Peyer's patch (tissue), 4 donors: ENCODE data around the gene MGMT. TPM values are rescaled to one million over a fixed set of nuclear protein-coding genes. Genes with fewer than 3 reads are reported as not detected.
A peak's percentile ranks its signal among the peaks of the same experiment; 100 is the strongest.

Source experiments
- DNase-seq, 3 donors: peaks; one replicate each; pipeline ENCODE4 v3.0.0-alpha.2; 2017 to 2019
- H3K27ac ChIP-seq, 4 donors: fragments of 200-600 bp; sonication (generic); one replicate each; pipeline ENCODE4 v1.5.1; 2016 to 2019
- H3K27me3 ChIP-seq, 2 donors: fragments of 200-600 bp; sonication (generic); one replicate each; pipeline ENCODE4 v1.5.1; 2019
- H3K36me3 ChIP-seq, 3 donors: fragments of 200-600 bp; sonication (generic); one replicate each; pipeline ENCODE4 v1.5.1; 2016 to 2019
- H3K4me1 ChIP-seq, 4 donors: fragments of 200-600 bp; sonication (generic); one replicate each; pipeline ENCODE4 v1.5.1; 2016 to 2019
- H3K4me3 ChIP-seq, 4 donors: fragments of 200-600 bp; sonication (generic); 1 replicate in 3 of 4; 2 replicates in 1 of 4; pipeline ENCODE4 v1.5.1; 2016 to 2019; ENCODE audit warnings: mild to moderate bottlenecking in 1 of 4
- H3K9me3 ChIP-seq, 4 donors: fragments of 200-600 bp; sonication (generic); one replicate each; pipeline ENCODE4 v1.5.1; 2016 to 2019; ENCODE audit warnings: mild to moderate bottlenecking in 1 of 4
- CTCF ChIP-seq, 6 experiments: fragments of 450-650 bp in 4 of 6; fragments of 200-600 bp in 2 of 6; sonication (generic) in 1 of 6; IDR thresholded peaks; one replicate each; pipeline ENCODE4 v1.5.1; 2017 to 2019; ENCODE audit warnings: antibody characterized with exemption in 6 of 6, mild to moderate bottlenecking in 3 of 6, moderate library complexity in 1 of 6
- POLR2A ChIP-seq, 2 donors: fragments of 450-650 bp; IDR thresholded peaks; one replicate each; pipeline ENCODE4 v1.5.1; 2017; ENCODE audit warnings: antibody characterized with exemption in 2 of 2, mild to moderate bottlenecking in 2 of 2, moderate library complexity in 2 of 2
- total RNA-seq, 4 donors: library from RNA; depleted of rRNA; stranded (reverse); fragments of >200 nt; gene quantifications; one replicate each; pipeline ENCODE4 v1.1.0, GENCODE V29; 2016

Gene MGMT
- 10 to 100 TPM; 24.5 to 43.7 (median 35.3) TPM for total RNA-seq

DNA sequence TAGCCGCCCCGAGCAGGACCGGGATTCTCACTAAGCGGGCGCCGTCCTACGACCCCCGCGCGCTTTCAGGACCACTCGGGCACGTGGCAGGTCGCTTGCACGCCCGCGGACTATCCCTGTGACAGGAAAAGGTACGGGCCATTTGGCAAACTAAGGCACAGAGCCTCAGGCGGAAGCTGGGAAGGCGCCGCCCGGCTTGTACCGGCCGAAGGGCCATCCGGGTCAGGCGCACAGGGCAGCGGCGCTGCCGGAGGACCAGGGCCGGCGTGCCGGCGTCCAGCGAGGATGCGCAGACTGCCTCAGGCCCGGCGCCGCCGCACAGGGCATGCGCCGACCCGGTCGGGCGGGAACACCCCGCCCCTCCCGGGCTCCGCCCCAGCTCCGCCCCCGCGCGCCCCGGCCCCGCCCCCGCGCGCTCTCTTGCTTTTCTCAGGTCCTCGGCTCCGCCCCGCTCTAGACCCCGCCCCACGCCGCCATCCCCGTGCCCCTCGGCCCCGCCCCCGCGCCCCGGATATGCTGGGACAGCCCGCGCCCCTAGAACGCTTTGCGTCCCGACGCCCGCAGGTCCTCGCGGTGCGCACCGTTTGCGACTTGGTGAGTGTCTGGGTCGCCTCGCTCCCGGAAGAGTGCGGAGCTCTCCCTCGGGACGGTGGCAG lies at the start of gene MGMT:
Gene MGMT (plus strand): TSS at position 539 of the 656 bp plus-strand sequence.
- peak; percentile 99 for DNase-seq
- Histone ChIP-seq H3K27ac (peak within 1 kb of the TSS; percentile 77 to 88 (median 81)), H3K9me3 (no peaks in the 10 kb centered on the region), H3K36me3 (no peaks in the 10 kb centered on the region), H3K27me3 (no peaks in the 10 kb centered on the region), H3K4me1 (peaks cover 0 to 4% (median 2%) of the 10 kb centered on the region in 4 donors), H3K4me3 (peak within 1 kb of the TSS; percentile 70 to 85 (median 77))
- TF ChIP-seq CTCF (IDR thresholded peaks at IDR 0.05) (no peak), POLR2A (IDR thresholded peaks at IDR 0.05) (peak; percentile 10 to 61)

DNA sequence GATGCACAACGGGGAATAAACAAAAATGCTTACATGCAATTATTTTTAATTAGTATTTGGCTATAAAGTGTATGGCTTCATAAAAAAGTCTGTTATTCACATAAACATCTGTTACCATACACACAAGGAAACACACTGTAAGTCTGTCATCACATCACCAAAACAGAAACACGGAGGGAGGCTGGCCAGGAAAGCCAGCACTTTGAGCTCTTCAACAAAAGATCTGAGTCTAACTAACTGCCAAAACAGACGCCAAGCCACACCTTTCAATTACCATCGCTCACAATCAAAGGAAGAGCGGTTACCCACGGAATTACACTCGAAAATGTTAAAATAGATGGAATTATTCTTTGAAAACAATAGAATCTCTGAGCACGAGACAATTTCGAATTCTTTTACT lies 49.2 kb upstream of the MGMT start:
- Histone ChIP-seq H3K4me3 (no peak overlapping the region), H3K9me3 (no peaks in the 10 kb centered on the region), H3K27me3 (no peaks in the 10 kb centered on the region), H3K36me3 (no peaks in the 10 kb centered on the region), H3K4me1 (no peaks in the 10 kb centered on the region), H3K27ac (no peak overlapping the region)
- no peak for TF ChIP-seq CTCF (IDR thresholded peaks at IDR 0.05)
- no peak for TF ChIP-seq POLR2A (IDR thresholded peaks at IDR 0.05)
- DNase-seq = no peak

DNA sequence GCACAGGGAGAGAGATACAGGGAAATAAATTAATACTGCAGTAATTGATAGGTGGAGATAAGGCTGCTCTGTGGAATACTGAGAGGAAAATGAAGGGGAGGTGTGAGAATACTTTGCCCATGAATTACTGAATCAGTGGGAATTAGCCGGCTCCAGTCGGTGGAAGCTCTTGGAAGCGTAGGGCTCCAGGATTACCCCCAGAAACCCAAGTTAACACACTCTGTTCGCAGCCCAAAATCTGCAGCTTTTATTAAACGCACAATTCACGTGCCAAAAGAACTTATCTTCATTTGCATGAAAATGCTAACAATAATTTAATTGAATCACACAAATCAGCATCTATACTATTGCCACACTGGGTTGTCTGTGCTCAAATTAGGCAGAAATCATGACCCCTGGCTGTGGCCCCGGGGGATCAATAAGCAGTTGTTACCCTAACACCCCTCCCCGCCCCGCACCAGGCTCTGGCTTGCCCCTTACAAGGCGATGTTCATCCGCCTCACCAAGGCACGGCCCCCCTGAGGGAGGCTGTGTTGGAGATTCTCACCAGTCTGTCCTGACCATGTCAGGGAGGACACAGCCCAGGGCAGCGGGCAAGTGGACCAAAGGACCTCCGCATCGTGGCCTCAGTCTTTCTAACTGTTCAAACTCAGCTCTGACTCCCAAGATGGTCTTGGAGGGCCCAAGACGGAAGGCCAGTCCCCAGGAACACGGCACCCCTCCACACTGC lies 48.4 kb upstream of the MGMT start:
- H3K27me3 ChIP-seq = no peaks in the 10 kb centered on the region
- no peak for DNase-seq
- H3K9me3 ChIP-seq = no peaks in the 10 kb centered on the region
- H3K4me1 ChIP-seq = no peaks in the 10 kb centered on the region
- H3K36me3 ChIP-seq = no peaks in the 10 kb centered on the region
- no peak overlapping the region for H3K4me3 ChIP-seq
- TF ChIP-seq CTCF (IDR thresholded peaks at IDR 0.05) (no peak), POLR2A (IDR thresholded peaks at IDR 0.05) (no peak)
- no peak overlapping the region for H3K27ac ChIP-seq

- H3K36me3 ChIP-seq = no peaks in the 10 kb centered on the region
- no peaks in the 10 kb centered on the region for H3K4me1 ChIP-seq
- no peak overlapping the region for H3K27ac ChIP-seq
- no peak for DNase-seq
- H3K4me3 ChIP-seq = no peak overlapping the region
- no peaks in the 10 kb centered on the region for H3K27me3 ChIP-seq
- no peaks in the 10 kb centered on the region for H3K9me3 ChIP-seq
- TF ChIP-seq POLR2A (IDR thresholded peaks at IDR 0.05) (no peak), CTCF (IDR thresholded peaks at IDR 0.05) (no peak)
Measured at GRCh38 chr10:129419397-129419796, 47.6 kb upstream of the MGMT start.

DNA sequence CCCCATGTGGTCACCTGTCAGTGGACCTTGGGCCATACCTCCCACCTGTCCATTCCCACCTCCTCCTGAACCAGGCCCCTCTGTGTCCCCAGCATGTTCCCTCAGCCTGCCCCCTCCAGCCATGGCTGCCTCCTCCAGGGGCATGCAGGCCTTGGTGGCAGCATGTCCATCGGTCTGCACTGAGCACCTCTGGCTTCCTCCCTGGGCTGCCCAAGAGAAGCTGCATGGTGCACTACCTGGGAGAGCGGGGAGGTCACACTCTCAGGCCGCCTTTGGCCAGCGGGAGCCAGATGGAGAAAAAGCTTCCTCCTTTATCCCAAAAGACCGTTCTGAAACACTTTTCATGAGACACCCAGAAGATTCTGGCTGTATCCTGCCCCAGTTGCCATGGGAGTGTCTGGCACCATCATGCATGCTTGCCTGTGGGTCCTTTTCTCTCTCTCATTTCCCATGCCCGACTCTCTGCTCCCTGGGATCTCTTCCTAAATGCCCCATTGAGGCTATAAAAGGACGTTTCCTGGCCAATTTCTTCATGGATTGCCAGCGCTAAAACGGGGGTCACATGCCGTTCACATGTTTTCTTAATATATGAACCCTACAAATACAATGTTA lies 45.5 kb upstream of the MGMT start:
- no peaks in the 10 kb centered on the region for H3K9me3 ChIP-seq
- H3K4me3 ChIP-seq = no peak overlapping the region
- H3K27ac ChIP-seq = no peak overlapping the region
- H3K27me3 ChIP-seq = no peaks in the 10 kb centered on the region
- TF ChIP-seq CTCF (IDR thresholded peaks at IDR 0.05) (no peak), POLR2A (IDR thresholded peaks at IDR 0.05) (no peak)
- DNase-seq = no peak
- H3K4me1 ChIP-seq = no peaks in the 10 kb centered on the region
- H3K36me3 ChIP-seq = no peaks in the 10 kb centered on the region
